Left lung (tissue), 10 donors: Measurements from ENCODE around the gene LRRC17. TPM values are rescaled to one million over a fixed set of nuclear protein-coding genes. Genes with fewer than 3 reads are reported as not detected.
A peak's percentile ranks its signal among the peaks of the same experiment; 100 is the strongest.

Experiments used
- ATAC-seq: fragments of 200-7000 bp; cut with Tn5 transposase; one replicate; pipeline ENCODE4 v1.9.1; 2020; ENCODE audit warnings: moderate library complexity
- DNase-seq, 4 donors: peaks; one replicate each; pipeline ENCODE4 v3.0.0-alpha.2; 2013 to 2020
- H3K27ac ChIP-seq, 2 donors: fragments of 200-600 bp; sonication (generic) in 1 of 2; one replicate each; pipeline versions ENCODE4 v1.5.0 to v1.8.0; 2020 to 2021
- H3K27me3 ChIP-seq, 2 donors: fragments of 200-600 bp; sonication (generic) in 1 of 2; one replicate each; pipeline versions ENCODE4 v1.5.0 to v1.8.0; 2020 to 2021
- H3K36me3 ChIP-seq, 2 donors: fragments of 200-600 bp; sonication (generic) in 1 of 2; one replicate each; pipeline versions ENCODE4 v1.5.0 to v1.8.0; 2020 to 2021
- H3K4me1 ChIP-seq, 2 donors: fragments of 200-600 bp; one replicate each; pipeline ENCODE4 v1.8.0; 2021
- H3K4me3 ChIP-seq, 2 donors: fragments of 200-600 bp; sonication (generic) in 1 of 2; one replicate each; pipeline versions ENCODE4 v1.5.0 to v1.8.0; 2020 to 2021; ENCODE audit warnings: mild to moderate bottlenecking in 1 of 2
- H3K9me3 ChIP-seq, 2 donors: fragments of 200-600 bp; sonication (generic) in 1 of 2; one replicate each; pipeline versions ENCODE4 v1.5.0 to v1.8.0; 2020 to 2021
- intact Hi-C, 2 donors: fragments of 100-400 bp; cut with DNase I; formaldehyde crosslinking; loops; one replicate each; pipeline versions ENCODE4 v1.11.2 to v1.14.2; 2022
- polyA plus RNA-seq, 6 donors: library from polyadenylated mRNA; unstranded; fragments of 120-200 nt; gene quantifications; one replicate each; pipeline ENCODE4 v1.2.1, GENCODE V29; 2013; ENCODE audit not compliant: insufficient read length in 6 of 6
- total RNA-seq, 2 donors: library from RNA; stranded (reverse); fragmentation: NEBNext Ultra II Directional; extraction: Animal tissue kit (Norgen Biotek cat#: 25700); gene quantifications; one replicate each; pipeline ENCODE4 v1.2.1, GENCODE V29; 2021
- TF ChIP-seq, protein P1 (sequence below), 2 donors: fragments of 200-600 bp; sonication (generic) in 1 of 2; IDR thresholded peaks; one replicate each; pipeline versions ENCODE4 v1.5.0 to v1.8.0; 2021; ENCODE audit warnings: antibody characterized with exemption in 2 of 2
- donor health status: DM: no; HTN: yes; CAD: no.
- donor health status: DM: no; HTN: no; CAD: no.

LRRC17 gene
- total and polyA plus RNA-seq, 8 donors, result 8.7 to 252 (median 216) TPM

DNA sequence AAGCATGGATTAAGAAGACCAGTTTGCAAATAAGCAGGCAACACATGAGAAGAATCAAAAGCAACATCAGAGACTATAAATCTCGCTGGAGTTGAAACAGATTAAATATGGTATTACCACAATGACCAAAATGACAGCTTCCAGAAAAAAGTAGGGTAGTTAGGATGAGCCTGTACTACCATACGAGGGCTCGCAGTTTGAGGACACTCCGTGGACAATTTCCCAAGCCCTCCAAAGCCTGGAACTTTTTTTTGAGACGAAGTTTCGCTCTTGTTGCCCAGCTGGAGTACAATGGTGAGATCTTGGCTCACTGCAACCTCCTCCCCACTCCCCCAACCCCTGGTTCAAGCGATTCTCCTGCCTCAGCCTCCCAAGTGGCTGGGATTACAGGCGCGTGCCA lies 1.0 kb downstream of the LRRC17 start:
- H3K9me3 ChIP-seq, result no peaks in the 10 kb centered on the region
- TF ChIP-seq, protein P1, sequence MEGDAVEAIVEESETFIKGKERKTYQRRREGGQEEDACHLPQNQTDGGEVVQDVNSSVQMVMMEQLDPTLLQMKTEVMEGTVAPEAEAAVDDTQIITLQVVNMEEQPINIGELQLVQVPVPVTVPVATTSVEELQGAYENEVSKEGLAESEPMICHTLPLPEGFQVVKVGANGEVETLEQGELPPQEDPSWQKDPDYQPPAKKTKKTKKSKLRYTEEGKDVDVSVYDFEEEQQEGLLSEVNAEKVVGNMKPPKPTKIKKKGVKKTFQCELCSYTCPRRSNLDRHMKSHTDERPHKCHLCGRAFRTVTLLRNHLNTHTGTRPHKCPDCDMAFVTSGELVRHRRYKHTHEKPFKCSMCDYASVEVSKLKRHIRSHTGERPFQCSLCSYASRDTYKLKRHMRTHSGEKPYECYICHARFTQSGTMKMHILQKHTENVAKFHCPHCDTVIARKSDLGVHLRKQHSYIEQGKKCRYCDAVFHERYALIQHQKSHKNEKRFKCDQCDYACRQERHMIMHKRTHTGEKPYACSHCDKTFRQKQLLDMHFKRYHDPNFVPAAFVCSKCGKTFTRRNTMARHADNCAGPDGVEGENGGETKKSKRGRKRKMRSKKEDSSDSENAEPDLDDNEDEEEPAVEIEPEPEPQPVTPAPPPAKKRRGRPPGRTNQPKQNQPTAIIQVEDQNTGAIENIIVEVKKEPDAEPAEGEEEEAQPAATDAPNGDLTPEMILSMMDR (IDR thresholded peaks at IDR 0.05), result no peak
- H3K36me3 ChIP-seq, result no peaks in the 10 kb centered on the region
- no peak for DNase-seq
- intact Hi-C loops, result no loop called here
- no peak for ATAC-seq
- peaks cover 6 to 7% of the 10 kb centered on the region in 2 donors for H3K4me1 ChIP-seq
- H3K4me3 ChIP-seq, result no peak overlapping the region
- peak overlapping the region in 1 of 2 donors; percentile 74 for H3K27ac ChIP-seq
- no peaks in the 10 kb centered on the region for H3K27me3 ChIP-seq

DNA sequence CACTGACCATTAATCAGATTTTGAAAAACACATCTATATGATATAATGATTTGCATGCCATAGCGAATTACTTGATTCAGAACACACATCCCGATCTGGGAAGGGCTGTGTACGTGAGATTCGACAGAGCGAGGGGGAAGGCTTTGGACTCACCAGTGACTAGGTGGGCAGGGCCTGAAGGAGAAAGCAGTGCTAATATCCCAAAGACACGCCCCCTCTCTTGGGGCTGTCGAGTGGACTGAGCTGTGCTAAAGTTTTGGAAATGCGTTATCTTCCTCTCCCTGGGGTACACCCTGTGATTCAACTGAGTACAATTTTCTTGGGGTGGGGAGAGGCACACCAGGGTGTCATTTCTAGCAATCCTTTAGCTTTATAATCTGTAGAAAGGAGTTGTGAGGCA lies 1.8 kb downstream of the LRRC17 start:
- intact Hi-C loops, result no loop called here
- DNase-seq, result peak in 3 of 4 donors; percentile 50 to 90 (median 82)
- peaks cover 6 to 7% of the 10 kb centered on the region in 2 donors for H3K4me1 ChIP-seq

DNA sequence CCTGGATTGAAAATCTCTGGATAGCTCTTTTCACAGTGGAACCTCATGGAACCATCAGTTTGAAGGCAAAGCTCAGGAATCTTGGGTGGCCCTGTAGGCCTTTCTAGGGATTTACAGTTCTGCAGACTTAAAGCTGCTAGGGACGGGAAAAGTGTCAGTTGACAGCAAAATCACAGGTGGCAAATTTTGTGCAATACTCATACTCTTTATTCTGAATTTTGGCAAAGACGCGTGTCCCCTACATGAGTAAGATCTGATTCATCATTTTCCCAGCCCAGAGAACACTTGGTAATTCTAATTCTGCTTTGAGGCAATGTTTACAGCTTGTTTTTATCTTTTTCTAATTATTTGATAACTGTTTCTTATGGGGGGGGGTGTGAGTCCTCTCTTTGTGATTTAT lies 3.6 kb downstream of the LRRC17 start:
- no peak overlapping the region for H3K27ac ChIP-seq
- H3K4me3 ChIP-seq, result no peak overlapping the region
- H3K9me3 ChIP-seq, result no peaks in the 10 kb centered on the region
- intact Hi-C loops, result no loop called here
- DNase-seq, result no peak
- no peak for ATAC-seq
- no peaks in the 10 kb centered on the region for H3K36me3 ChIP-seq
- TF ChIP-seq, protein P1 (IDR thresholded peaks at IDR 0.05), result no peak
- no peaks in the 10 kb centered on the region for H3K27me3 ChIP-seq
- H3K4me1 ChIP-seq, result peaks cover 6 to 7% of the 10 kb centered on the region in 2 donors

More for the DNA sequence above, 1.8 kb downstream of the LRRC17 start:
- Histone ChIP-seq H3K27ac (peak overlapping the region in 1 of 2 donors; percentile 74), H3K9me3 (no peaks in the 10 kb centered on the region), H3K27me3 (no peaks in the 10 kb centered on the region), H3K4me3 (no peak overlapping the region), H3K36me3 (no peaks in the 10 kb centered on the region)
- TF ChIP-seq, protein P1 (IDR thresholded peaks at IDR 0.05), result no peak
- peak; percentile 83 for ATAC-seq

DNA sequence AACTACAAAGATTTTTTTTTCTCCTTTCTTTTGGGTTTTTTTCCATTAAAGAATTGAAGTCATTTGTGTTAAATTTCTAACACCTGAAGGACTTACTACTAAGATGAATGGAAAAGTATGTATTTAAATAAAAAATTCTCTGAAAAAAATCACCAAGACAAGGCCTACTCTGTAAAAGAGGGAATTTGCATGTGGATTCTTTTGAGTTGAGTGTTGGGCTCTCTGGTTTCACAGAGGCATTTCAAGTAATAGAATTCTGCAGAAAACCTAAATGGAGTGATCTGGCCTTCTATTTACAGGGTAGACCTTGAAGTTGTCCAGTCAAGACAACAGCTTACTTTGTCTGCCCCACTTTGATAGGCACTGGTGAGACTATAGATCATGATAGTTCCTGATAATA lies 4.1 kb downstream of the LRRC17 start:
- Histone ChIP-seq H3K9me3 (no peaks in the 10 kb centered on the region), H3K4me1 (peaks cover 6 to 7% of the 10 kb centered on the region in 2 donors), H3K4me3 (no peak overlapping the region), H3K27me3 (no peaks in the 10 kb centered on the region), H3K36me3 (no peaks in the 10 kb centered on the region), H3K27ac (no peak overlapping the region)
- ATAC-seq, result no peak
- intact Hi-C loops, result no loop called here
- DNase-seq, result no peak
- TF ChIP-seq, protein P1 (IDR thresholded peaks at IDR 0.05), result no peak

DNA sequence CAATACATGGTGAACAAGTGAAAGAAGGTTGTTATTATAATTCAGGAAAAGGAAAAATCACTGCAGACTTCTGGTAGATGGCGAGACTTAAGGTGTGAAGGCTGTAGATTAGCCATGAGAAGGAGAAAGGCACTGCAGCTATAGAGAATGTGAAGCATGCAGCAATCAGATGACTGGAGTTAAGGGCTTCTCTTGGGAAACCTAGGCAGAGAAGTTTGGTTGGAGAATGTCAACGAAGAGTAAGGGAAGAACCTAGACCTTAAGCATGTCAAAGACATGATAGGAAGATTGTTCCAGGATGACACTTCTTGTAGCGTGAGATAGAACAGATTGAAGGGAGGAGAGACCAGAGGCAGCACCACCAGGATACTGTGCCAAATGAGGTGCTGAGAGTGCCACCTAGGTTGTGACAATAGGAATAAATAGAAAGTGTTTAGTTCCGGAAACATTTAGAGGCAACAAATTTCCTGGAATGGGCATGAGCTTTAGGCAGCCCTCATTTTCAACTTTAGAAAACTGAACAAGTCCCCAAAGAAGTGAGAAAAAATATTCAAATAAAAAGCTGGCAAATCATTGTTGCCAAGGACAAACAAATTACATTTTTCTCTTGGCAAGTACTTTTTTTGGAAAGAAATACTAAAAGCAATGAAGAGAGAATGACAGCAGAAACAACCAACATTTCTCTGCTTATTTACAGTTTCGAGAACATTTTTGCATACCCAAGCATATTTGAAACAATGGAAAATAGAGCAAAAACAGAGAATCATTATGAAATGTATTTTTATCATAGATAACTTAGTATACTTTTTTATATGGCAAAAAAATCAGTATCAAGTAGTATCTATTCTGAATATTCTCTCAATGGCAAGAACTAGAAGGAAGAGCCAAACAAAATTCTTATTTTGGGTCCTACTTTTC lies 4.9 kb downstream of the LRRC17 start:
- DNase-seq (no peak), ATAC-seq (no peak)
- intact Hi-C loops, result no loop called here
- Histone ChIP-seq H3K36me3 (no peaks in the 10 kb centered on the region), H3K9me3 (no peaks in the 10 kb centered on the region), H3K4me3 (no peak overlapping the region), H3K27ac (no peak overlapping the region), H3K4me1 (peaks cover 6 to 7% of the 10 kb centered on the region in 2 donors), H3K27me3 (no peaks in the 10 kb centered on the region)
- TF ChIP-seq, protein P1 (IDR thresholded peaks at IDR 0.05), result no peak
